ENCODE results near the gene CX3CR1.
"Not testable (repeated sequence)": the region's sequence is repeated elsewhere in the genome, so short reads cannot be mapped to it uniquely, and the experiment has no call there.

The CX3CR1 gene

GRCh38 chr3:39279745-39280517, at the start of gene CX3CR1:
CX3CR1 (minus strand) TSS chr3:39280036; CDS start chr3:39266509, 13,527 bp downstream.
- peak in 1 of 58 donors; percentile 15 for DNase-seq

- DNase-seq: peak in 1 of 58 donors; percentile 0
These were observed 49.7 kb upstream of the CX3CR1 start, which contains the start of gene CCR8 for GRCh38 chr3:39329493-39329892. CCR8 (plus strand) TSS chr3:39329709; CDS start chr3:39332332, 2,623 bp downstream.

- DNase-seq: no peak
These were observed 48.0 kb upstream of the CX3CR1 start for GRCh38 chr3:39327746-39328349.

- no peak for DNase-seq
These were observed 47.4 kb upstream of the CX3CR1 start for GRCh38 chr3:39327053-39327745.

- DNase-seq: no peak
These were observed 45.4 kb upstream of the CX3CR1 start for GRCh38 chr3:39325236-39325635.

GRCh38 chr3:39323494-39323893, 43.7 kb upstream of the CX3CR1 start:
- DNase-seq: no peak

- DNase-seq: no peak
These were observed 43.1 kb upstream of the CX3CR1 start for GRCh38 chr3:39322936-39323335.

- not testable (repeated sequence) for DNase-seq
These were observed 42.4 kb upstream of the CX3CR1 start for GRCh38 chr3:39322209-39322715.

- not testable (repeated sequence) for DNase-seq
These were observed 41.7 kb upstream of the CX3CR1 start for GRCh38 chr3:39321574-39321983.

GRCh38 chr3:39319249-39319648, 39.4 kb upstream of the CX3CR1 start:
- DNase-seq: no peak

GRCh38 chr3:39318301-39318700, 38.5 kb upstream of the CX3CR1 start:
- no peak for DNase-seq

- no peak for DNase-seq
These were observed 37.8 kb upstream of the CX3CR1 start for GRCh38 chr3:39317571-39318169.

- no peak for DNase-seq
These were observed 35.6 kb upstream of the CX3CR1 start for GRCh38 chr3:39315420-39315819.

GRCh38 chr3:39313289-39313688, 33.5 kb upstream of the CX3CR1 start:
- no peak for DNase-seq

GRCh38 chr3:39302178-39302577, 22.3 kb upstream of the CX3CR1 start:
- no peak for DNase-seq

- DNase-seq: no peak
These were observed 19.4 kb upstream of the CX3CR1 start for GRCh38 chr3:39299279-39299678.

GRCh38 chr3:39296197-39297077, 16.6 kb upstream of the CX3CR1 start:
- no peak for DNase-seq

GRCh38 chr3:39295184-39295775, 15.4 kb upstream of the CX3CR1 start:
- no peak for DNase-seq

GRCh38 chr3:39294446-39295183, 14.8 kb upstream of the CX3CR1 start:
- no peak for DNase-seq
